SK-N-SH treated with all-trans-retinoic acid at 6 μM for 48 hours (cell line): ENCODE measurements around the gene TSPAN14.

Experiments
- ARNTL ChIP-seq: fragments of 450-650 bp; formaldehyde crosslinking; IDR thresholded peaks from 2 replicates; pipeline ENCODE4 v1.5.0; 2020; ENCODE audit warnings: low read depth, mild to moderate bottlenecking, moderate library complexity, borderline replicate concordance
- ISL1 ChIP-seq: fragments of 250-450 bp; sonication (Bioruptor Pico); IDR thresholded peaks from 2 replicates; pipeline ENCODE4 v2.1.2; 2022; ENCODE audit warnings: mild to moderate bottlenecking, moderate library complexity
- PPARA ChIP-seq: fragments of 250-450 bp; sonication (Bioruptor Pico); IDR thresholded peaks from 2 replicates; pipeline ENCODE4 v1.5.0; 2020; ENCODE audit warnings: mild to moderate bottlenecking, borderline replicate concordance
- RARB ChIP-seq: fragments of 250-450 bp; sonication (Bioruptor Pico); IDR thresholded peaks from 2 replicates; pipeline ENCODE4 v1.8.0; 2021; ENCODE audit warnings: mild to moderate bottlenecking, moderate library complexity
- ZNF565 ChIP-seq: fragments of 450-650 bp; formaldehyde crosslinking; conservative IDR thresholded peaks from 2 replicates; pipeline ENCODE4 v1.5.0; 2020; ENCODE audit warnings: low read depth, mild to moderate bottlenecking, moderate library complexity
- ZNF70 ChIP-seq: fragments of 450-650 bp; formaldehyde crosslinking; IDR thresholded peaks from 2 replicates; pipeline ENCODE4 v1.5.0; 2020; ENCODE audit warnings: mild to moderate bottlenecking, moderate library complexity
- ZNF8 ChIP-seq: fragments of 450-650 bp; formaldehyde crosslinking; IDR thresholded peaks from 2 replicates; pipeline ENCODE4 v1.5.0; 2020; ENCODE audit warnings: mild to moderate bottlenecking, moderate library complexity
- TF ChIP-seq, protein P1 (sequence below): fragments of 250-450 bp; sonication (Bioruptor Pico); IDR thresholded peaks from 2 replicates; pipeline ENCODE4 v1.8.0; 2020; ENCODE audit warnings: mild to moderate bottlenecking, moderate library complexity, borderline replicate concordance
- TF ChIP-seq, protein P2 (sequence below): fragments of 250-450 bp; sonication (Bioruptor Pico); IDR thresholded peaks from 2 replicates; pipeline ENCODE4 v1.5.1; 2021; ENCODE audit warnings: mild to moderate bottlenecking, moderate library complexity

DNA sequence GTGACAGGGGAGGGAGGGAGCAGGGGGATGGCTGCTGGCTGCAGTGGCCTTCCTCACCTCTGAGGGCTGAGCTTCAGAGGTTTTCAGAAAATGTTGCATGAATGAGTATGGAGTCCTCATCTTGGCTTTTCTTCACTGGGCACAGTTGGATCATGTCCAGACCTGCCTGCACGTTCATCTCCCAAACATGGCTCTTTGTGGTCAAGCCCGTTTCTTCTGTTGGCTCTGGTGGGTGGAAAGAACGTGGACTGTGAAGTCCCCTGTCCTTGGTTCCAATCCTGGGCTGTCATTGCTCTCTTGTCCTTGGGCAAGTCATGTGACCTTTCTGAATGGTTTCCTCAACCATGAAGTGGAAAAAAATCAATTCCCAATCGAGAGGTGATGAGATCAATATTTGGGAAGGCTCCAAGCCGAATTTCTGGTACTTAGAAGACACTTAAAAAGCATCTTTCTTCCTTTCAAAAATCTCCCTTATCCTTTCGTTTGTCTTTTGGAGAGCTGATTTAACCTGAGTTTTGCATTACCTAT lies 34.5 kb downstream of the TSPAN14 start:
- TF ChIP-seq RARB (CRISPR knock-in tag) (no peak), ZNF70 (CRISPR knock-in tag) (no peak), ZNF565 (CRISPR knock-in tag) (no peak), ARNTL (CRISPR knock-in tag) (no peak), ZNF8 (no peak), ISL1 (no peak), PPARA (CRISPR knock-in tag) (no peak)
- TF ChIP-seq, protein P1, sequence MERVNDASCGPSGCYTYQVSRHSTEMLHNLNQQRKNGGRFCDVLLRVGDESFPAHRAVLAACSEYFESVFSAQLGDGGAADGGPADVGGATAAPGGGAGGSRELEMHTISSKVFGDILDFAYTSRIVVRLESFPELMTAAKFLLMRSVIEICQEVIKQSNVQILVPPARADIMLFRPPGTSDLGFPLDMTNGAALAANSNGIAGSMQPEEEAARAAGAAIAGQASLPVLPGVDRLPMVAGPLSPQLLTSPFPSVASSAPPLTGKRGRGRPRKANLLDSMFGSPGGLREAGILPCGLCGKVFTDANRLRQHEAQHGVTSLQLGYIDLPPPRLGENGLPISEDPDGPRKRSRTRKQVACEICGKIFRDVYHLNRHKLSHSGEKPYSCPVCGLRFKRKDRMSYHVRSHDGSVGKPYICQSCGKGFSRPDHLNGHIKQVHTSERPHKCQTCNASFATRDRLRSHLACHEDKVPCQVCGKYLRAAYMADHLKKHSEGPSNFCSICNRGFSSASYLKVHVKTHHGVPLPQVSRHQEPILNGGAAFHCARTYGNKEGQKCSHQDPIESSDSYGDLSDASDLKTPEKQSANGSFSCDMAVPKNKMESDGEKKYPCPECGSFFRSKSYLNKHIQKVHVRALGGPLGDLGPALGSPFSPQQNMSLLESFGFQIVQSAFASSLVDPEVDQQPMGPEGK (CRISPR knock-in tag), result no peak
- TF ChIP-seq, protein P2, sequence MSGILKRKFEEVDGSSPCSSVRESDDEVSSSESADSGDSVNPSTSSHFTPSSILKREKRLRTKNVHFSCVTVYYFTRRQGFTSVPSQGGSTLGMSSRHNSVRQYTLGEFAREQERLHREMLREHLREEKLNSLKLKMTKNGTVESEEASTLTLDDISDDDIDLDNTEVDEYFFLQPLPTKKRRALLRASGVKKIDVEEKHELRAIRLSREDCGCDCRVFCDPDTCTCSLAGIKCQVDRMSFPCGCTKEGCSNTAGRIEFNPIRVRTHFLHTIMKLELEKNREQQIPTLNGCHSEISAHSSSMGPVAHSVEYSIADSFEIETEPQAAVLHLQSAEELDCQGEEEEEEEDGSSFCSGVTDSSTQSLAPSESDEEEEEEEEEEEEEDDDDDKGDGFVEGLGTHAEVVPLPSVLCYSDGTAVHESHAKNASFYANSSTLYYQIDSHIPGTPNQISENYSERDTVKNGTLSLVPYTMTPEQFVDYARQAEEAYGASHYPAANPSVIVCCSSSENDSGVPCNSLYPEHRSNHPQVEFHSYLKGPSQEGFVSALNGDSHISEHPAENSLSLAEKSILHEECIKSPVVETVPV (CRISPR knock-in tag), result no peak
